HL-60 (cell line): ENCODE measurements around the gene PRRC2B.

Experiments used
- POLR2AphosphoS5 ChIP-seq: IDR thresholded peaks from 2 replicates; pipeline ENCODE4 v1.6.1; 2012; ENCODE audit warnings: low read depth
- TF ChIP-seq, protein P1 (sequence below): IDR thresholded peaks from one replicate; pipeline ENCODE4 v1.5.1; 2011; ENCODE audit warnings: low read length, control low read depth, inconsistent platforms; ENCODE audit not compliant: insufficient read depth

DNA sequence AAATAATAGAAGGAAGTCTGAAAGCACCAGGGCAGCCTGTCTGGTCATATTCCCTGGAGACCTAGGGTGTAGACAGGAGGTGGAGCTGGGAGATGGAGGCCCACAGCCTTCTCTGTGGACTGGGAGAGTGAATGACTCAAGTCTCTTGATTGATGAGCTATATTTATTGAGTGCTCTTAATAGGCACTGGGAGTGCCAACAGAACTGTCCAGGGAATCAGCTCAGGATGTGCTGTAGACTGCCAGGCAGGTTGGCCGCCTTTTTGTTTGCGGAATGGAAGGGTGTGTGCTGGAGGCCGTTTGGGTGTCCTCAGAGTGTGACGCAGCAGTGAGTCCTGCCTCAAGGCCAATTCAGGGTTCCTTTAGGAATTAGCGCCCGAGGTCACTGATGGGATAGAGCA lies 75.5 kb downstream of the PRRC2B start:
- TF ChIP-seq, protein P1, sequence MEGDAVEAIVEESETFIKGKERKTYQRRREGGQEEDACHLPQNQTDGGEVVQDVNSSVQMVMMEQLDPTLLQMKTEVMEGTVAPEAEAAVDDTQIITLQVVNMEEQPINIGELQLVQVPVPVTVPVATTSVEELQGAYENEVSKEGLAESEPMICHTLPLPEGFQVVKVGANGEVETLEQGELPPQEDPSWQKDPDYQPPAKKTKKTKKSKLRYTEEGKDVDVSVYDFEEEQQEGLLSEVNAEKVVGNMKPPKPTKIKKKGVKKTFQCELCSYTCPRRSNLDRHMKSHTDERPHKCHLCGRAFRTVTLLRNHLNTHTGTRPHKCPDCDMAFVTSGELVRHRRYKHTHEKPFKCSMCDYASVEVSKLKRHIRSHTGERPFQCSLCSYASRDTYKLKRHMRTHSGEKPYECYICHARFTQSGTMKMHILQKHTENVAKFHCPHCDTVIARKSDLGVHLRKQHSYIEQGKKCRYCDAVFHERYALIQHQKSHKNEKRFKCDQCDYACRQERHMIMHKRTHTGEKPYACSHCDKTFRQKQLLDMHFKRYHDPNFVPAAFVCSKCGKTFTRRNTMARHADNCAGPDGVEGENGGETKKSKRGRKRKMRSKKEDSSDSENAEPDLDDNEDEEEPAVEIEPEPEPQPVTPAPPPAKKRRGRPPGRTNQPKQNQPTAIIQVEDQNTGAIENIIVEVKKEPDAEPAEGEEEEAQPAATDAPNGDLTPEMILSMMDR = no peak
- TF ChIP-seq POLR2AphosphoS5 = no peak
